Progenitor cell of endocrine pancreas (in vitro differentiated cells): ENCODE data around the gene SERPINA12. TPM values are rescaled to one million over a fixed set of nuclear protein-coding genes. Genes with fewer than 3 reads are reported as not detected.
A peak's percentile ranks its signal among the peaks of the same experiment; 100 is the strongest.

Source experiments
- DNase-seq: peaks from one replicate; pipeline ENCODE4 v3.0.0; 2021; ENCODE audit warnings: low spot score; ENCODE audit not compliant: unreplicated experiment
- H3K27ac Mint-ChIP-seq: 2 replicates; pipeline ENCODE4 v1.8.0; 2021; ENCODE audit warnings: mild to moderate bottlenecking, moderate library complexity, mixed read lengths
- H3K27me3 Mint-ChIP-seq: 2 replicates; pipeline ENCODE4 v1.8.0; 2021; ENCODE audit warnings: mixed read lengths
- H3K36me3 Mint-ChIP-seq: 2 replicates; pipeline ENCODE4 v1.8.0; 2022; ENCODE audit warnings: mixed read lengths; ENCODE audit not compliant: insufficient read depth
- H3K4me1 Mint-ChIP-seq: 2 replicates; pipeline ENCODE4 v1.8.0; 2021; ENCODE audit warnings: low read depth, mixed read lengths
- H3K4me3 Mint-ChIP-seq: 2 replicates; pipeline ENCODE4 v1.8.0; 2021; ENCODE audit warnings: low read depth, mild to moderate bottlenecking, moderate library complexity, mixed read lengths
- H3K9me3 Mint-ChIP-seq: 2 replicates; pipeline ENCODE4 v1.8.0; 2021; ENCODE audit warnings: low read depth, mixed read lengths
- CTCF ChIP-seq: fragments of 200-600 bp; sonication (generic); IDR thresholded peaks from one replicate; pipeline ENCODE4 v1.5.0; 2021; ENCODE audit warnings: antibody characterized with exemption, mild to moderate bottlenecking; ENCODE audit not compliant: unreplicated experiment
- total RNA-seq: library from RNA; stranded (reverse); gene quantifications from 2 replicates; pipeline ENCODE4 v1.2.1, GENCODE V29; 2021

The SERPINA12 gene
- total RNA-seq, 1 donor from 2014 or later: not detected

GRCh38 chr14:94489336-94489735, 19.9 kb downstream of the SERPINA12 start:
- peaks cover 14% of the 10 kb centered on the region for H3K4me1 Mint-ChIP-seq
- H3K27me3 Mint-ChIP-seq: peaks cover 2% of the 10 kb centered on the region
- no peak for DNase-seq
- no peak for TF ChIP-seq CTCF
- no peak overlapping the region for H3K4me3 Mint-ChIP-seq
- no peaks in the 10 kb centered on the region for H3K9me3 Mint-ChIP-seq
- H3K27ac Mint-ChIP-seq: no peak overlapping the region
- H3K36me3 Mint-ChIP-seq: no peaks in the 10 kb centered on the region

GRCh38 chr14:94486883-94487282, 22.4 kb downstream of the SERPINA12 start:
- no peak overlapping the region for H3K27ac Mint-ChIP-seq
- H3K4me1 Mint-ChIP-seq: peaks cover 29% of the 10 kb centered on the region
- no peak for DNase-seq
- no peaks in the 10 kb centered on the region for H3K9me3 Mint-ChIP-seq
- no peaks in the 10 kb centered on the region for H3K36me3 Mint-ChIP-seq
- no peak overlapping the region for H3K4me3 Mint-ChIP-seq
- no peak for TF ChIP-seq CTCF
- no peaks in the 10 kb centered on the region for H3K27me3 Mint-ChIP-seq

GRCh38 chr14:94485944-94486841, 23.1 kb downstream of the SERPINA12 start:
- TF ChIP-seq CTCF: peak; percentile 100
- no peaks in the 10 kb centered on the region for H3K27me3 Mint-ChIP-seq
- H3K36me3 Mint-ChIP-seq: no peaks in the 10 kb centered on the region
- peaks cover 34% of the 10 kb centered on the region for H3K4me1 Mint-ChIP-seq
- no peaks in the 10 kb centered on the region for H3K9me3 Mint-ChIP-seq
- H3K4me3 Mint-ChIP-seq: peak overlapping the region; percentile 50
- H3K27ac Mint-ChIP-seq: peak overlapping the region; percentile 17
- DNase-seq: peak; percentile 75

- Mint-ChIP-seq H3K9me3 (no peaks in the 10 kb centered on the region), H3K27me3 (no peaks in the 10 kb centered on the region), H3K4me3 (no peak overlapping the region), H3K4me1 (peaks cover 39% of the 10 kb centered on the region), H3K36me3 (no peaks in the 10 kb centered on the region), H3K27ac (no peak overlapping the region)
- DNase-seq: no peak
- TF ChIP-seq CTCF: no peak
These were observed 24.8 kb downstream of the SERPINA12 start for GRCh38 chr14:94484481-94484880.

GRCh38 chr14:94483729-94484275, 25.5 kb downstream of the SERPINA12 start:
- H3K27me3 Mint-ChIP-seq: no peaks in the 10 kb centered on the region

More at GRCh38 chr14:94483729-94484275, 25.5 kb downstream of the SERPINA12 start:
- Mint-ChIP-seq H3K36me3 (no peaks in the 10 kb centered on the region), H3K27ac (peak overlapping the region; percentile 53), H3K4me3 (no peak overlapping the region), H3K9me3 (peaks cover 3% of the 10 kb centered on the region), H3K4me1 (peaks cover 39% of the 10 kb centered on the region)
- TF ChIP-seq CTCF: no peak
- no peak for DNase-seq
